ENCODE results near the gene SUCLA2.
"Not testable (repeated sequence)": the region's sequence is repeated elsewhere in the genome, so short reads cannot be mapped to it uniquely, and the experiment has no call there.

The SUCLA2 gene

DNA sequence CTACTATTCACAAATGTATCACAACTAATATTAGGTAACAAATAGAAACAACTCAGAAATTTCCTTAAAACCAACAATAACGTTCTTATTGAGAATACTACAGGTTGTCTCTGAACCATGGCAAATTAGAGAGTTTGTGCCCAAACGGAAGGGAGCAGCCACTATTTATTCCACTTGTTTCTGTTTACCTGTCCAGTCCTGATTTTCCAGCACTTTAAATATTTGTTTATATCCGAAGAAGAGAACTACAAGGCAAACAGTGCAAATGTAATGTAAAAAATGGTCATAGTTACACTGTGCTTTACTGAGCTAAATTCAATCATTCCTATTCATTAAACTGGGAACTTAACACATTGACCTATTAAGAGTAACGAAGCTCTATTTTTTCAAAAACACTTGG is 9.2 kb downstream of the SUCLA2 start:
- DNase-seq (ENCODE audit: low read depth in 2 of 2), result no peak

DNA sequence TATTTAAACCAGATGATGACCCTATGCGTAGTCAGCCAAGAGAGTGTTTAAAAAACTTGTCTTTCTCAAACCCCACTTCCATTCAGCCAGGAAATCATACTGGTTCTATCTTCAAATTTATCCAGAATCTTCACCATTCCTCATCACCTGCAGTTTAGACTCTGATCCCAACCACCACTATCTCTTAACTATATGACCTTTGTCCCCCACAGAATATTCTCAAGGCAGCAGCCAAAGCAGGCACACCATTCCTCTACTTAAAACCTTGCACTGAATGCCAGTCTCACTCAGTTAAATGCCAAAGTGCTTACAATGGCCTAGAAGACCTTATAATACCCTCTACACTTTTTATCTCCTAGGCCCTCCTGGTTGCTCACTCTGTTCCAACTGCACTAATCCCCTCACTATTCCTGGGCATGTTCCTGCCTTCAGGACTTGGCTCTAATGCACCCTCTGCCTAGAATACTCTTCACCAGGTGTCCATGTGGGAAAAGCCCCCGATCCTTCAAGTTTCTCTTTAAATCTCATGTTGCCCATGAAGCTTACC is 10.1 kb downstream of the SUCLA2 start:
- DNase-seq (ENCODE audit: low read depth in 2 of 2), result no peak

- DNase-seq (ENCODE audit: low read depth in 2 of 2), result no peak
Observed at GRCh38 chr13:47990427-47990826, 10.6 kb downstream of the SUCLA2 start.

DNA sequence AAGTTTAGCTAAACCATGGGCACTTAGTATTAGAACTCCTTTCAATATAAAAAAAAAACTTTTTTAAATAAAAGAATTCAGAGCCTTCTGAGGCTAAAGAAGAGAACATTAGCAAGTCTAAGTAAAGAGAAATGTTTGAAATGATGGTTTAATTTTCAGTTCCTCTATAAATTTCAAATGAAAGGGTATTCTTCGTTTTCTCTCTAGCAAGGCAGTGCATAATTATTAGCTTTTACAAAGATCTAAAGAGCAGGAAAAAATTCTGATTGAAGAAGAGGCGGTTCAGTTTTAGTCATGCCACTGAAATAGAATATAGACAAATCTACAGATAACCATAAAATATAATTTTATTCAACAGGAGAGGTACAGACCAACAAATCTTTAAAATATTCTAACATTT is 18.0 kb downstream of the SUCLA2 start:
- DNase-seq (ENCODE audit: low read depth in 2 of 2), result no peak

- no peak for DNase-seq (ENCODE audit: low read depth in 2 of 2)
Observed at GRCh38 chr13:47976325-47976724, 24.7 kb downstream of the SUCLA2 start.

DNA sequence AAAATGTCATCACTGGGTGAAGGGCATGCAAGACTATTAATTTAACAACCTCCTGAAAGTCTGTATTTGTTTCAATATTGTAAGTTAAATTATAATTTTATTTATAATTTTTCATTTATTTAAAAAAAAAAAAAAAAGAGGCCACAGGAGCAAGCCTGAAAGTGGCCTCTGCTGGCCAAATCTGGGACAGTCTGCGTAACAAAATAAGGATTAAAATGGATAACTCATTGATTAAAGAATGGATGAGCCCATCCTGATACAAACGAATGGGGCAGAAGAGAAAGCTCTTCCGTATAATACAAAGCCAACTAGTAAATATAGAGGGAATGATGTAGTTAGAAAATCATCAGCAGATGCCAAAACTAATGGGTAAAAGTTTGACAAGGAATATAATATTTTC is 36.2 kb downstream of the SUCLA2 start:
- no peak for DNase-seq (ENCODE audit: low read depth in 2 of 2)

DNA sequence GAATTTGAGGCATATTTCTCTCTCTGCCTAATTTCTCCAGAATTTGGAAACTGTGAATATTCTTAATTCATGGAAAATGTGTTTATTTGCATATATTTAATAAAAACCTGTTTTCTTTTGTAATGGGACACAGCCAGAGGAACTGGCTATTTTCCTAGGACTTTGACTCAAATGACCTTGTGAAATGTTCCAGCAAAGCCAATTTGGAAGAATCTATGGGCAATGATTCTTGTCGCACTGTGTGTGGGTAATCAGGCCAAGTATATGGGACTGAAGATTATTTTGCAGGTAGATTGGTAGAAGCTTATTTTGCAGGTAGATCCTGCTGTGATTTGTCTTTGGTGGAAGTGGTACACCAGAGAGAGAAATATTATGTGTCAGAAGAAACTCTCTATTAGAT is 38.8 kb downstream of the SUCLA2 start:
- DNase-seq (ENCODE audit: low read depth in 2 of 2), result no peak

GRCh38 chr13:47959468-47960247 is 41.4 kb downstream of the SUCLA2 start:
- no peak for DNase-seq (ENCODE audit: low read depth in 2 of 2)

GRCh38 chr13:47957073-47957472 is 44.0 kb downstream of the SUCLA2 start:
- no peak for DNase-seq (ENCODE audit: low read depth in 2 of 2)

DNA sequence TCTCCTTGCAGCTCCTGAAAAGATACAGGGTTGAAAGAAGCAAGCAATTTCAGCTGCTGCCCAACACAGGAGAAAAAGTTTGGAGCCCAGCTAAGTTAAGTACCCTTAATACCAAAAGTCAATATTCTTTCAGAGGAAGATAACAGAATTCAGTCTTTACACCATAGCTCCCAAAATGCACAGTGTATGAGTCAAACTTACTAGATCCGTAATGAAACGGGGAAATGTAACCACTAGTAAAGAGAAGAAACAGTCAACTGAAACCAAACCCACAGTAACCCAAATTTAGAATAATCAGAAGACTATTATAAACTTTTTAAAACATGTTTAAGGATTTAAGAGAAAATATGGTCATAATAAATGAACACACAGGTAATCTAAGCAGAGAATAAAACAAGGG is 45.2 kb downstream of the SUCLA2 start:
- no peak for DNase-seq (ENCODE audit: low read depth in 2 of 2)

GRCh38 chr13:47949799-47950198 is 51.3 kb downstream of the SUCLA2 start:
- no peak for DNase-seq (ENCODE audit: low read depth in 2 of 2)

DNA sequence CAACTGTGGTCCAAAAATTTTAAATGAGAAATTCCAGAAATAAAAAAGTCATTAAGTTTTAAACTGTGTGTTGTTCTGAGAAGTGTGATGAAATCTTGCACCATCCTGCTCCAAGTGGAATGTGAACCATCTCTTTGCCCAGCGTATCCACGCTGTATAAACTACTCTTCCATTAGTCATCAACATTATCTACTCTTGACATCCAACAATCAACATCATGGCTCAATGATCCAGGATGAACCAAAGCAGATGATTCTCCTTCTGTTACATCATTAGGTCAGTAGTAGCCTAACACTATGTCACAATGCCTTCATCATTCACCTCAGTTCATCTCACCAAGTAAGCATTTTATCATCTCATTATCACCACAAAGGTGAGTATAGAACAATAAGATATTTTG is 55.3 kb downstream of the SUCLA2 start:
- DNase-seq (ENCODE audit: low read depth in 2 of 2), result no peak

- not testable (repeated sequence) for DNase-seq (ENCODE audit: low read depth in 2 of 2)
Observed at GRCh38 chr13:47945146-47945545, 55.9 kb downstream of the SUCLA2 start.

DNA sequence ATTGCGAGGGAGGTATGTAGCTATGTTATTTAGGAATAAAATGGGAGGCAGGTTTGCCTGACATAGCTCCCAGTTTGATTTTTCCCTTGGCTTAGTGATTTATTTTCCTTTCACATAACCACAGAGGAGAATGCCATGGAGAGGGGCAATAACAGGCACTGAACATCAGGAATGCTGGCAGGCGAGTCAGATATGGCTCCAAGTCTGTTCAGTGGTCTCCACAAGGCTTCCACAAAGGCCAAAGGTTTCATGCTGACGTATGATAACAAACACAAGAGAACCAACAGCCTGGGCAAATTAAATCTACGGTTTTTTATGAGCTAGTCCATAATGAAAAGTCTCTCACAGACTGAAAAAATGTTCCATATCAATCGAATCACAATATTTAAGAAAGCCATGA is 66.7 kb downstream of the SUCLA2 start:
- no peak for DNase-seq (ENCODE audit: low read depth in 2 of 2)

- no peak for DNase-seq (ENCODE audit: low read depth in 2 of 2)
Observed at GRCh38 chr13:47932950-47933923, 67.8 kb downstream of the SUCLA2 start.

DNA sequence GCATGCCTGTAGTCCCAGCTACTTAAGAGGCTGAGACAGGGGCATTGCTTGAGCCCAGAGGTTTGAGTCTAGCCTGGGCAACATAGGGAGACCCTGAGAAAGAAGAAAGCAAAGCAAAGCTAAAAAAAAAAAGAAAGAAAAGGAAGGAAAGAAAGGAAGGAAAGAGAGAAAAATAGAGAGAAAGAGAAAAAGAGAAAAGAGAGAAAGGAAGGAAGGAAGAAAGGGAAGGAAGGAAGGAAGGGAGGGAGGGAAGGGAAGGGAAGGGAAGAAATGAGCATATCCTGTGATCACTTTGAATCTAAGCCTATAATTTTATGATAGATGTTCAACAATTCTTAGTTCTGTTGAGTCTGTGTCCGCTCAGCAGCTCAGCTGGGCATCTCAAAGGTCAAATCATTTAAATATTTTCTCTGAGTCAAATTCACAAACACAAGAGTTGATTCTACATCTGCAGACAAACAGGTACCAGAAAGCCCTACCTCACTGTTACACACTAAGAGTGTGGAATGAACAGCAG is 70.4 kb downstream of the SUCLA2 start:
- no peak for DNase-seq (ENCODE audit: low read depth in 2 of 2)

GRCh38 chr13:47929156-47929555 is 71.9 kb downstream of the SUCLA2 start:
- no peak for DNase-seq (ENCODE audit: low read depth in 2 of 2)

DNA sequence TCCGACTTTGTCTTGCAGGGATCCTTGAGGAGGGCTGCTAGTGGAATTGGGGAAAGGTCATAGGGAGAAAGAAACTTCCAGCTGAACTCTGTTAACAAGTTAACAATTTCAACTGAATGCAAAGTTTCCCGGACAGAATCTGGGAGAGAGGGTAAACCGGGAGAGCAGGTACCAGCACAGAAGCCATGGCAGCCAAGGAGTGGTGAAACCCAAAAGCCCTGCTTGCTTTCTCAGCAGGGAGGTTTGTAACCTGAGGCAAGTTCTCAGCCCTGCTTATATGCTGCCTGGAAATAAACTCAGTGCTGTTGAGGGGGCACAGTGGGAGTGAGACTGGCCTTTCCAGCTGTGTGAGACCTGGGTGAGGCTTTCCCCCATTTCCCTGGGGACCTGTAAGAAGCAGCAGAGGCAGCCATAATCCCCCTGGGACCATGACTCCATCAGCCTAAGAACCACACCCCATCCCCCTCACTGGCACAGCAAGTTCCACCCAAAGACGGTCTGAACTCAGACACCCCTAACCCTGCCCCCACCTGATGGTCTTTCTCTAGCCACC is 84.0 kb downstream of the SUCLA2 start:
- DNase-seq (ENCODE audit: low read depth in 2 of 2), result no peak

DNA sequence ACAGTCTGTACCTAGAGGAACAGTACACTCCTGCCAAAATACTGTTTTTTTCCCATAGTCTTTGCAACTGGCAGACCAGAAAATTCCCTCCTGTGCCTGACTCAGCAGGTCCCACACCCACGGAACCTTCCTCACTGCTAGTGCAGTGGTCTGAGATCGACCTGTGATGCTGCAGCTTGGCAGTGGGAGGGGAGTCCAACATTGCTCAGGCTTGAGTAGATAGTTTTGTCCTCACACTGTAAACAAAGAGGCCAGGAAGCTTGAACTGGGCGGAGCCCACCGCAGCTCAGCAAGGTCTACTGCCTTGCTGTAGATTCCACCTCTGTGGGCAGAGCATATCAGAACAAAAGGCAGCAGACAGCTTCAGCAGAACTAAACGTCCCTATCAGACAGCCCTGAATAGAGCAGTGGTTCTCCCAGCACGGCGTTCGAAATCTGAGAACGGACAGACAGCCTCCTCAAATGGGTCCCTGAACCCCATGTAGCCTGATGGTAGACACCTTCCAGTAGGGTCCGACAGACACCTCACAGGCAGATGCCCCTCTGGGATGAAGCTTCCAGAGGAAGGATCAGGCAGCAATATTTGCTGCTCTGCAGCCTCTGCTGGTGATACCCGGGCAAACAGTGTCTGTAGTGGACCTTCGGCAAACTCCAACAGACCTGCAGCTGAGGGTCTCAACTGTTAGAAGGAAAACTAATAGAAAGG is 92.7 kb downstream of the SUCLA2 start:
- no peak for DNase-seq (ENCODE audit: low read depth in 2 of 2)

- DNase-seq (ENCODE audit: low read depth in 2 of 2), result no peak
Observed at GRCh38 chr13:47904891-47905290, 96.2 kb downstream of the SUCLA2 start.

DNA sequence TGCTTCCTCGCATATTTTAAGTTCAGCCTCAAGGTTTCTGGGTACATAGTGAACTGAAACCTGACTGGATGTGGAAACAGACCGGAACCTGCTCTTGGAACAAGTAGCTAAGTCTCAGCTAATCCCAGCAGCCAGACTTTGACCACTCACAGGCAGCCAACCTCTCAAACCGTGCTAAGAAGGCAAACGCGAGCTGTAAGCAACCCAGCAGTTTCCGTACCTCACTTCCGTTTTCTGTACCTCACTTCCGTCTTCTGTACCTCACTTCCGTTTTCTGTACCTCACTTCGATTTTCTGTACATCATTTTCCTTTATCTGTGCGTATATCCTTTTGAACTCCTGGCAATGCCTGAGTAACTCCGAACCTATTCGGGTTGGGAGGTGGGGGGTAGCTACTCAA is 96.8 kb downstream of the SUCLA2 start:
- DNase-seq (ENCODE audit: low read depth in 2 of 2), result no peak

All from stimulated activated CD8-positive, alpha-beta memory T cell treated with anti-CD3 and anti-CD28 coated beads, Interleukin-2, amount 100 ng/mL, for 1 hour (primary cell).